Caco-2 (cell line): ENCODE measurements around the gene IREB2. TPM values are rescaled to one million over a fixed set of nuclear protein-coding genes. Genes with fewer than 3 reads are reported as not detected.

ENCODE experiments used
- BruUV-seq: library from RNA; stranded (reverse); fragments of 400-500 nt; replicated peaks from 2 replicates; lab custom pipeline; 2021; lab: Mats Ljungman, UMichigan
- CTCF ChIA-PET: fragments of 300-600 bp; sonication (Branson Sonifier 250); formaldehyde crosslinking; loops from one replicate; lab custom pipeline; 2022; ENCODE audit warnings: antibody characterized with exemption; lab: Charles Lee
- POLR2A ChIA-PET: fragments of 300-600 bp; sonication (Branson Sonifier 250); formaldehyde crosslinking; loops from one replicate; lab custom pipeline; 2022; ENCODE audit warnings: antibody characterized with exemption; lab: Charles Lee
- DNase-seq, 2 experiments: peaks; one replicate each; pipeline versions ENCODE4 v3.0.0 to v3.0.0-alpha.2; 2020 to 2022
- H3K27me3 ChIP-seq: replicated peaks from 2 replicates; pipeline ENCODE4 v1.6.0; 2011; ENCODE audit warnings: low read length; ENCODE audit not compliant: control insufficient read depth, insufficient read depth
- H3K36me3 ChIP-seq: 2 replicates; pipeline ENCODE4 v1.5.1; 2011; ENCODE audit warnings: low read length; ENCODE audit not compliant: control insufficient read depth, insufficient read depth
- H3K4me1 ChIP-seq: fragments of 250-450 bp; sonication (Bioruptor Pico); 2 replicates; pipeline ENCODE4 v1.5.1; 2020; ENCODE audit warnings: mild to moderate bottlenecking
- H3K4me3 ChIP-seq: 2 replicates; pipeline ENCODE4 v1.5.1; 2011; ENCODE audit warnings: low read depth, mild to moderate bottlenecking, control low read depth, low read length
- H3K9me3 ChIP-seq: fragments of 250-450 bp; sonication (Bioruptor Pico); 2 replicates; pipeline ENCODE4 v1.5.1; 2020; ENCODE audit warnings: mild to moderate bottlenecking, moderate library complexity
- H3K27ac Mint-ChIP-seq: one replicate; pipeline ENCODE4 v1.8.0; 2022; ENCODE audit warnings: mixed read lengths; ENCODE audit not compliant: unreplicated experiment
- H3K27me3 Mint-ChIP-seq: one replicate; pipeline ENCODE4 v1.8.0; 2022; ENCODE audit warnings: mixed read lengths; ENCODE audit not compliant: insufficient read depth, unreplicated experiment
- H3K36me3 Mint-ChIP-seq: one replicate; pipeline ENCODE4 v1.8.0; 2022; ENCODE audit warnings: mild to moderate bottlenecking, mixed read lengths; ENCODE audit not compliant: insufficient read depth, unreplicated experiment
- H3K4me1 Mint-ChIP-seq: one replicate; pipeline ENCODE4 v1.8.0; 2022; ENCODE audit warnings: low read depth, mixed read lengths; ENCODE audit not compliant: unreplicated experiment
- H3K4me3 Mint-ChIP-seq: one replicate; pipeline ENCODE4 v1.8.0; 2022; ENCODE audit warnings: mild to moderate bottlenecking, moderate library complexity, mixed read lengths; ENCODE audit not compliant: unreplicated experiment
- H3K9me3 Mint-ChIP-seq: one replicate; pipeline ENCODE4 v1.8.0; 2022; ENCODE audit warnings: mixed read lengths; ENCODE audit not compliant: unreplicated experiment
- intact Hi-C: fragments of 100-400 bp; cut with micrococcal nuclease; formaldehyde crosslinking; loops from one replicate; pipeline ENCODE4 v1.10.0; 2022; ENCODE audit not compliant: unreplicated experiment
- total RNA-seq: library from RNA; stranded (reverse); gene quantifications from 2 replicates; pipeline ENCODE4 v1.2.3, GENCODE V29; 2022
- TF ChIP-seq, protein P1 (sequence below), 2 experiments: fragments of 200-600 bp in 1 of 2; IDR thresholded peaks; 1 replicate in 1 of 2; 2 replicates in 1 of 2; pipeline versions ENCODE4 v1.5.1 to v1.8.0; 2011 to 2022; ENCODE audit warnings: antibody characterized with exemption in 1 of 2, control low read depth in 1 of 2, inconsistent platforms in 1 of 2, low read depth in 1 of 2, low read length in 1 of 2, mild to moderate bottlenecking in 1 of 2, moderate library complexity in 1 of 2; ENCODE audit not compliant: insufficient read depth in 1 of 2, severe bottlenecking in 1 of 2, unreplicated experiment in 1 of 2

The IREB2 gene
- total RNA-seq, 1 experiment from 2014 or later, result 77.6 TPM

DNA sequence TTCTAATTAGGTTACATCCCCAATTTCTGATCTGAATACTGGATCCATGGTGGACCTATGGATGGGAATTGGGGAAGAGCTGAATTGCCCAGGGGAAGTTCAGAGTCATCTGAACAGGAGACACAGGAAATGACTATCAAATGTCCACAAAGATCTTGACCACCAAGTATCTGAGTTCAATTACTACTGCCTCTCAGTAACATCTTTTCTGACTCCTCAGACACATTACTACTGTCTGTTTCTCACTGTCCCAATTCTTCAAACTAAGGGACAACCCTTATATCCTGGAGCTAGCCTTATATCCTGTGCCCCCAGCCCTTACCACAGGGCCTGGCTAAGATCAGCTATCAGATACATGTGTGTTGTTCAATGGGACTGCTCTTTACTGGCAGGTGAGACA is 10.1 kb upstream of the IREB2 start:
- ChIA-PET CTCF (no interaction called here), POLR2A (no interaction called here)
- intact Hi-C loops, result no loop called here
- Histone ChIP-seq H3K27me3 (no peaks in the 10 kb centered on the region), H3K4me1 (no peaks in the 10 kb centered on the region), H3K4me3 (no peak overlapping the region), H3K36me3 (no peaks in the 10 kb centered on the region), H3K9me3 (no peaks in the 10 kb centered on the region)
- DNase-seq, result no peak
- Mint-ChIP-seq H3K4me3 (no peak overlapping the region), H3K27me3 (peaks cover 4% of the 10 kb centered on the region), H3K4me1 (no peaks in the 10 kb centered on the region), H3K27ac (no peak overlapping the region), H3K9me3 (no peaks in the 10 kb centered on the region), H3K36me3 (no peaks in the 10 kb centered on the region)
- no TSS peak for BruUV-seq
- TF ChIP-seq, protein P1, sequence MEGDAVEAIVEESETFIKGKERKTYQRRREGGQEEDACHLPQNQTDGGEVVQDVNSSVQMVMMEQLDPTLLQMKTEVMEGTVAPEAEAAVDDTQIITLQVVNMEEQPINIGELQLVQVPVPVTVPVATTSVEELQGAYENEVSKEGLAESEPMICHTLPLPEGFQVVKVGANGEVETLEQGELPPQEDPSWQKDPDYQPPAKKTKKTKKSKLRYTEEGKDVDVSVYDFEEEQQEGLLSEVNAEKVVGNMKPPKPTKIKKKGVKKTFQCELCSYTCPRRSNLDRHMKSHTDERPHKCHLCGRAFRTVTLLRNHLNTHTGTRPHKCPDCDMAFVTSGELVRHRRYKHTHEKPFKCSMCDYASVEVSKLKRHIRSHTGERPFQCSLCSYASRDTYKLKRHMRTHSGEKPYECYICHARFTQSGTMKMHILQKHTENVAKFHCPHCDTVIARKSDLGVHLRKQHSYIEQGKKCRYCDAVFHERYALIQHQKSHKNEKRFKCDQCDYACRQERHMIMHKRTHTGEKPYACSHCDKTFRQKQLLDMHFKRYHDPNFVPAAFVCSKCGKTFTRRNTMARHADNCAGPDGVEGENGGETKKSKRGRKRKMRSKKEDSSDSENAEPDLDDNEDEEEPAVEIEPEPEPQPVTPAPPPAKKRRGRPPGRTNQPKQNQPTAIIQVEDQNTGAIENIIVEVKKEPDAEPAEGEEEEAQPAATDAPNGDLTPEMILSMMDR (IDR thresholded peaks at IDR 0.05; ENCODE audit: insufficient read depth in 1 of 2, low read depth in 1 of 2, low read length in 1 of 2, severe bottlenecking in 1 of 2, unreplicated experiment in 1 of 2), result no peak

DNA sequence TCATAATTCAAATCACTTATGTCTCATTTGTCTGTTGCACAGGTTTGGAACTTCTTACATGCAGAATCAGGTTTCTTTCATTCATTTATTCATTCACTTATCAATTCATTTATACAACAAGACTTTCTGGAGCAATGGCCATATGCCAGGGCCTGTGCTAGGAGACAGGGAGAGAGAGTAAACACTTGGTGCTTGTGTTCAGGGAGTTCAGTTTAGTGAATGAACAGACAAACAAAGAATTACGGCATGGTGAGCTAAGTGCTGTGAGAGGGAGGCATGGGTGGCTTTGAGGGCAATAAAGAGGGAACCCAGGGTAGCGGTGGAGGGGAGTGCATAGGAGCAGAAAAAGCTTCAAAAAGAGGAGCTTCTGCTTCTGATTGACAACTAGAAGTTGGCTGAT is 8.5 kb upstream of the IREB2 start:
- Mint-ChIP-seq H3K4me3 (no peak overlapping the region), H3K27ac (no peak overlapping the region), H3K36me3 (no peaks in the 10 kb centered on the region), H3K4me1 (no peaks in the 10 kb centered on the region), H3K27me3 (peaks cover under 1% of the 10 kb centered on the region), H3K9me3 (no peaks in the 10 kb centered on the region)
- Histone ChIP-seq H3K4me1 (no peaks in the 10 kb centered on the region), H3K4me3 (no peak overlapping the region), H3K36me3 (no peaks in the 10 kb centered on the region), H3K27me3 (no peaks in the 10 kb centered on the region), H3K9me3 (no peaks in the 10 kb centered on the region)
- intact Hi-C loops, result no loop called here
- POLR2A ChIA-PET, result no interaction called here
- no TSS peak for BruUV-seq
- CTCF ChIA-PET, result no interaction called here
- no peak for DNase-seq
- TF ChIP-seq, protein P1 (IDR thresholded peaks at IDR 0.05; ENCODE audit: insufficient read depth in 1 of 2, low read depth in 1 of 2, low read length in 1 of 2, severe bottlenecking in 1 of 2, unreplicated experiment in 1 of 2), result no peak

DNA sequence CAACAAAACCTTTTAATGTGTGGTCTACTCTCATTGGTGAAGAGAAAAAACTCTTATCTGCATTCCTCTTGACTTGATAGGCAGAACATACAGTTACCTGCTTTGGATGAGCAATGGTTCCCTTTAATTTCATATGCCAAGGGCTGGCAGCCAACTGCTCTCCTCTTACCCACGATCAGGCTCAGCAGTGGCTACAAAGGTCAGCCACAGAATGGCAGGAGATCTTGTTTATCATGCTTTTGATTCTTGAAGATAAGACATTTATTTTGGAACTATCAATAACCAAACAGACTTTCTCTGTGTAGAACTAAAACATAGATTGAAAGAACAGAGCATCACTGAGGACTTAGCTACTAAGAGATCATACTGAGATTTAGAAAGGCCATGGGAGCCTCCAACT is 6.1 kb upstream of the IREB2 start:
- no peaks in the 10 kb centered on the region for H3K4me1 Mint-ChIP-seq
- H3K36me3 ChIP-seq, result no peaks in the 10 kb centered on the region
- CTCF ChIA-PET, result no interaction called here
- H3K27me3 Mint-ChIP-seq, result no peaks in the 10 kb centered on the region
- no peaks in the 10 kb centered on the region for H3K27me3 ChIP-seq
- no peaks in the 10 kb centered on the region for H3K9me3 Mint-ChIP-seq
- TF ChIP-seq, protein P1 (IDR thresholded peaks at IDR 0.05; ENCODE audit: insufficient read depth in 1 of 2, low read depth in 1 of 2, low read length in 1 of 2, severe bottlenecking in 1 of 2, unreplicated experiment in 1 of 2), result no peak
- H3K36me3 Mint-ChIP-seq, result no peaks in the 10 kb centered on the region
- H3K4me1 ChIP-seq, result no peaks in the 10 kb centered on the region
- POLR2A ChIA-PET, result no interaction called here
- no peaks in the 10 kb centered on the region for H3K9me3 ChIP-seq
- no peak for DNase-seq
- intact Hi-C loops, result no loop called here
- H3K4me3 Mint-ChIP-seq, result no peak overlapping the region
- H3K27ac Mint-ChIP-seq, result no peak overlapping the region
- BruUV-seq, result no TSS peak
- H3K4me3 ChIP-seq, result no peak overlapping the region
